ENCODE measurements around the gene GPR137B. TPM values are rescaled to one million over a fixed set of nuclear protein-coding genes. Genes with fewer than 3 reads are reported as not detected.

GPR137B gene
- total and polyA plus RNA-seq, 3 experiments from 2014 or later = 8.3 to 13.0 (median 8.8) TPM

- Mint-ChIP-seq H3K36me3 (peaks cover 0 to 51% (median 14%) of the 10 kb centered on the region in 3 donors), H3K4me1 (no peaks in the 10 kb centered on the region), H3K27ac (peak overlapping the region in 1 of 8 donors; percentile 9), H3K27me3 (no peaks in the 10 kb centered on the region), H3K9me3 (no peaks in the 10 kb centered on the region), H3K4me3 (no peak overlapping the region)
- no peaks in the 10 kb centered on the region for H3K9me3 ChIP-seq (ENCODE audit: low read length)
- H3K27me3 ChIP-seq (ENCODE audit: insufficient read depth, low read length, poor library complexity, severe bottlenecking) = no peaks in the 10 kb centered on the region
- no peak for DNase-seq
- no peak overlapping the region for H3K27ac ChIP-seq (ENCODE audit: low read depth, low read length)
- CTCF ChIA-PET = no interaction called here
- no peak overlapping the region for H3K4me3 ChIP-seq (ENCODE audit: low read length)
- no peaks in the 10 kb centered on the region for H3K4me1 ChIP-seq (ENCODE audit: insufficient read depth, low read length)
- POLR2A ChIA-PET = no interaction called here
- no peaks in the 10 kb centered on the region for H3K36me3 ChIP-seq (ENCODE audit: insufficient read depth, low read length)
These were observed 78.1 kb downstream of the GPR137B start for GRCh38 chr1:236220473-236220872.

DNA sequence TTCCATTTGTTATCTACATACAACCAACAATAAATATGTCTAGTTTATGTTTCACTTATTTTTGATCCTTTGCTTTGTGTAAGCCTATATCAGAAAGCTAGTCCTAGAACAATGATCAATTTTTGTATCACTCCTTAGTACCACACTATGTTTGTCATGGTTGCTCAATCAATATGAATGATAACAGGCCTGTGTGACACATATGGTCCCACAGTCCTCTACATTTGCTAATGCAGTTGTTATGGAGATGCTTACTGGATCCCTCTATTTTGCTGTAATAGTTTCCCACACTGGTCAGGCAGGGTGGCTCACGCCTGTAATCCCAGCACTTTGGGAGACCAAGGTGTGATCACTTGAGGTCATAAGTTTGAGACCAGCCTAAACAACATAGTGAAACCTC, 80.3 kb downstream of the GPR137B start:
- no peak overlapping the region for H3K4me3 ChIP-seq (ENCODE audit: low read length)
- Mint-ChIP-seq H3K4me1 (no peaks in the 10 kb centered on the region), H3K4me3 (no peak overlapping the region), H3K36me3 (peaks cover 0 to 56% (median 10%) of the 10 kb centered on the region in 3 donors), H3K27me3 (no peaks in the 10 kb centered on the region), H3K27ac (peak overlapping the region in 1 of 8 donors; percentile 63), H3K9me3 (no peaks in the 10 kb centered on the region)
- no peaks in the 10 kb centered on the region for H3K36me3 ChIP-seq (ENCODE audit: insufficient read depth, low read length)
- ChIA-PET POLR2A (interaction anchor here (0.6 kb wide), 1 partner anchor 616 kb away, joined by 3 read pairs; no protein-coding TSS in a partner anchor), CTCF (no interaction called here)
- H3K4me1 ChIP-seq (ENCODE audit: insufficient read depth, low read length) = no peaks in the 10 kb centered on the region
- no peak for DNase-seq
- no peaks in the 10 kb centered on the region for H3K27me3 ChIP-seq (ENCODE audit: insufficient read depth, low read length, poor library complexity, severe bottlenecking)
- H3K27ac ChIP-seq (ENCODE audit: low read depth, low read length) = no peak overlapping the region
- H3K9me3 ChIP-seq (ENCODE audit: low read length) = no peaks in the 10 kb centered on the region

DNA sequence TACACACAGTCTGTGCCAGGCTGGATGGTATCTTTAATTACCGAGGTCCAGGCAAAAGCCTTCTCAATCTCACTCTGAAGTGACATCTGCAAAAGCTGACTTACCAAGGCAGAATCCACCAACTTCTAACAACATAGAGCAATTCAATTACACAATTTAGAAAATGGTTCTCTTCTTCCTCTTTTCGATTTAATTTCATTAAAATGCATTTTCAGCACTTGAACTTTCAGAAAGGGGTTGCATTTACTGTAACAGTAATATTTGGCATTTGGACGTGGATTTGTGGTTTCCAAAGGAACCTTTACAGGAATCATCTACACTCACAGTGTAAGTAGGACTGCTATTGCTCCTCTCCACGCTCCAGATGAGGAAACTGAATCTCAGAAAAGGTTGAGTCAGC, 86.1 kb downstream of the GPR137B start:
- no peak overlapping the region for H3K27ac ChIP-seq (ENCODE audit: low read depth, low read length)
- Mint-ChIP-seq H3K4me3 (no peak overlapping the region), H3K4me1 (no peaks in the 10 kb centered on the region), H3K9me3 (no peaks in the 10 kb centered on the region), H3K36me3 (peaks cover 0 to 55% (median 5%) of the 10 kb centered on the region in 3 donors), H3K27me3 (no peaks in the 10 kb centered on the region), H3K27ac (no peak overlapping the region)
- H3K9me3 ChIP-seq (ENCODE audit: low read length) = no peaks in the 10 kb centered on the region
- no peaks in the 10 kb centered on the region for H3K36me3 ChIP-seq (ENCODE audit: insufficient read depth, low read length)
- H3K4me1 ChIP-seq (ENCODE audit: insufficient read depth, low read length) = no peaks in the 10 kb centered on the region
- no peaks in the 10 kb centered on the region for H3K27me3 ChIP-seq (ENCODE audit: insufficient read depth, low read length, poor library complexity, severe bottlenecking)
- no peak for DNase-seq
- ChIA-PET POLR2A (no interaction called here), CTCF (no interaction called here)
- H3K4me3 ChIP-seq (ENCODE audit: low read length) = no peak overlapping the region

DNA sequence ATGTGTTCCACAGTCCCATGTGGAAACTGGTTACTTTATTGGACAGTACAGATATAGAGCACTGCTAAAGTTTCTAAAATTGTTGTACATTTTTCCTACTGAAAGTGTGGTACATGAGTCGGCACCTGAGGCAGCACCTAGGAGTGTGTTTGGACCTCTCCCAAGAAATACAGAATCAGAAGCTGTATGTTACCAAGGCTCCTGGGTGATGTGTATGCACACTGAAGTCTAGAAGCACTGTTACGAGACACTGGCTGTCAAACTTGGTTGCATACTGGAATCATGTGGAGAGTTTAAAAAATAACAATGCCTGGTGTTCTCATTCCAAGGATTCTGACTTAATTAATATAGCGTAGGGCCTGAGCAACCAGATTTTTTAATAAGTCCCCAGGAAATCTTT, 92.8 kb downstream of the GPR137B start:
- H3K9me3 Mint-ChIP-seq = no peaks in the 10 kb centered on the region
- H3K4me1 Mint-ChIP-seq = no peaks in the 10 kb centered on the region
- no peaks in the 10 kb centered on the region for H3K27me3 Mint-ChIP-seq
- H3K27ac Mint-ChIP-seq = no peak overlapping the region
- H3K36me3 ChIP-seq (ENCODE audit: insufficient read depth, low read length) = no peaks in the 10 kb centered on the region
- no peak overlapping the region for H3K4me3 ChIP-seq (ENCODE audit: low read length)
- peaks cover 4 to 48% (median 8%) of the 10 kb centered on the region in 3 donors for H3K36me3 Mint-ChIP-seq
- H3K4me3 Mint-ChIP-seq = no peak overlapping the region
- H3K27me3 ChIP-seq (ENCODE audit: insufficient read depth, low read length, poor library complexity, severe bottlenecking) = no peaks in the 10 kb centered on the region
- no peaks in the 10 kb centered on the region for H3K9me3 ChIP-seq (ENCODE audit: low read length)
- H3K4me1 ChIP-seq (ENCODE audit: insufficient read depth, low read length) = no peaks in the 10 kb centered on the region
- no peak for DNase-seq
- no peak overlapping the region for H3K27ac ChIP-seq (ENCODE audit: low read depth, low read length)
- POLR2A ChIA-PET = no interaction called here
- CTCF ChIA-PET = no interaction called here

DNA sequence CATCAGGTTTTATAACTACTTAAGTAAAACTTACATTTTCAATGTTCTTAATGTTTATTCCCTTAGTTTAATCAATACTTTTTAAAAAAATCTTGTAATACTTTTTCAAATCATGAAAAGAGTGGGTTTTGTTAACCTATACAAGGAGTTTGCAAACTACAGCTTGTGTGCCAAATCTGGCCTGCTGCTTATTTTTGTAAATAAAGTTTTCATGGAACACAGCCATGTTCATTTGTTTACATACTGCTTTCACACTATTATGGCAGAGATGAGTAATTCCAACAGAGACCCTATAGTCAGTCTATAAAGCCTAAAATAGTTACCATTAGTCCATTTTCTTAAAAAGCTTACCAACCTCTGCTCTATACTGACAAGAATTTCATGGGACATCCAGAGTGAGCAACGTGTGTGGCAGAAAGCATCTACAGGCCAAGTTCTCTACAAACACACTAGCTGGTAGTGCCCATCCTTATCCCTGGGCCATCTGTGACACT, 96.8 kb downstream of the GPR137B start:
- Histone ChIP-seq H3K4me1 (ENCODE audit: insufficient read depth, low read length) (no peaks in the 10 kb centered on the region), H3K9me3 (ENCODE audit: low read length) (no peaks in the 10 kb centered on the region), H3K36me3 (ENCODE audit: insufficient read depth, low read length) (no peaks in the 10 kb centered on the region), H3K27me3 (ENCODE audit: insufficient read depth, low read length, poor library complexity, severe bottlenecking) (no peaks in the 10 kb centered on the region), H3K27ac (ENCODE audit: low read depth, low read length) (no peak overlapping the region), H3K4me3 (ENCODE audit: low read length) (no peak overlapping the region)
- no peak overlapping the region for H3K27ac Mint-ChIP-seq
- H3K27me3 Mint-ChIP-seq = no peaks in the 10 kb centered on the region
- H3K9me3 Mint-ChIP-seq = no peaks in the 10 kb centered on the region
- H3K4me3 Mint-ChIP-seq = no peak overlapping the region
- H3K36me3 Mint-ChIP-seq = peaks cover 4 to 48% (median 15%) of the 10 kb centered on the region in 3 donors
- POLR2A ChIA-PET = interaction anchor here (0.6 kb wide), 1 partner anchor 358 kb away, joined by 3 read pairs; no protein-coding TSS in a partner anchor
- no peak for DNase-seq
- no peaks in the 10 kb centered on the region for H3K4me1 Mint-ChIP-seq
- CTCF ChIA-PET = no interaction called here

- no peak overlapping the region for H3K27ac ChIP-seq (ENCODE audit: low read depth, low read length)
- ChIA-PET POLR2A (no interaction called here), CTCF (interaction anchor here (1.1 kb wide), 1 partner anchor 10 kb away, joined by 4 read pairs; no protein-coding TSS in a partner anchor)
- no peak overlapping the region for H3K4me3 ChIP-seq (ENCODE audit: low read length)
- no peaks in the 10 kb centered on the region for H3K36me3 ChIP-seq (ENCODE audit: insufficient read depth, low read length)
- Mint-ChIP-seq H3K4me3 (no peak overlapping the region), H3K36me3 (peaks cover 4 to 41% (median 9%) of the 10 kb centered on the region in 3 donors), H3K4me1 (no peaks in the 10 kb centered on the region), H3K27me3 (no peaks in the 10 kb centered on the region), H3K27ac (no peak overlapping the region), H3K9me3 (no peaks in the 10 kb centered on the region)
- H3K9me3 ChIP-seq (ENCODE audit: low read length) = no peaks in the 10 kb centered on the region
- DNase-seq = no peak
- no peaks in the 10 kb centered on the region for H3K4me1 ChIP-seq (ENCODE audit: insufficient read depth, low read length)
- H3K27me3 ChIP-seq (ENCODE audit: insufficient read depth, low read length, poor library complexity, severe bottlenecking) = no peaks in the 10 kb centered on the region
These were observed 98.3 kb downstream of the GPR137B start for GRCh38 chr1:236240675-236241074.

DNA sequence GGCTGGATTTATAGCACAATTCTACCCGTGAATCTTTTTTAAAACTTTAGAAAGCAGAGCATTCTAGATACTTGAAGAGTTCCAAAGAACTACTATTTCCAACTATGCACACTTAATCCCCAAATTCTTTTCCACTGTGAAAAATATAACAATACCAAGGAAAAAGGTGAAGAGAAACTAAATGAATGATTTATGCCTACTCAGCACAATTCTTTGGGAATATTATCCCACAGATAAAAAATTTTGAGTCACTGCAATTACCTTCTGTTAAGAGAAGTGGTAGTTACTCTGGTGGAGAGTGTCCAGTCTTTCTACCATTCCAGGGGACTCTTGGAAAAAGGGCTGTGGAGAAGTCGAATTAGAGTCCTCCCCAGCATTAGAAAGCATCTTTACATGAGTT, 100.2 kb downstream of the GPR137B start:
- ChIA-PET CTCF (no interaction called here), POLR2A (no interaction called here)

DNA sequence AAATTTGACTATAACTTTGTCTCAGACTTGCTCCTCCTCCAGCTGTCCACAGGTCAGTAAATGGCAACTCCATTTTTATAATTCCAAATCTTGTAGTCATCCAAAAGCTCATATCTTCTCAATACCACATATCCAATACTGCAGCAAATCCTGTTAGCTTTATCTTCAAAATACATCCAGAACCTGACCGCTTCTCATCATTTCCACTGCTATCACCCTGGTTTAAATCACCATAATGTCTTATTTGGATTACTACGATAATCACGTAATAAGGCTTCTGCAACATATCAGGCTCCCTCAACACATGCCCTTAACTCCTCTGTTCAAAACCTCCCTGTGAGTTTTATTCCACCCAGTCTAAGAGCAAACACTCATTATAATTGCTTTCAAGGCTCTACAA, 104.9 kb downstream of the GPR137B start:
- Histone ChIP-seq H3K4me1 (ENCODE audit: insufficient read depth, low read length) (no peaks in the 10 kb centered on the region), H3K36me3 (ENCODE audit: insufficient read depth, low read length) (no peaks in the 10 kb centered on the region), H3K27me3 (ENCODE audit: insufficient read depth, low read length, poor library complexity, severe bottlenecking) (no peaks in the 10 kb centered on the region), H3K4me3 (ENCODE audit: low read length) (no peak overlapping the region), H3K9me3 (ENCODE audit: low read length) (no peaks in the 10 kb centered on the region), H3K27ac (ENCODE audit: low read depth, low read length) (no peak overlapping the region)
- no peaks in the 10 kb centered on the region for H3K9me3 Mint-ChIP-seq
- H3K36me3 Mint-ChIP-seq = peaks cover 11 to 45% (median 24%) of the 10 kb centered on the region in 3 donors
- H3K4me1 Mint-ChIP-seq = no peaks in the 10 kb centered on the region
- CTCF ChIA-PET = no interaction called here
- no peak overlapping the region for H3K27ac Mint-ChIP-seq
- H3K27me3 Mint-ChIP-seq = no peaks in the 10 kb centered on the region
- no peak overlapping the region for H3K4me3 Mint-ChIP-seq
- DNase-seq = no peak
- POLR2A ChIA-PET = no interaction called here

More for the DNA sequence above, 100.2 kb downstream of the GPR137B start:
- Histone ChIP-seq H3K9me3 (ENCODE audit: low read length) (no peaks in the 10 kb centered on the region), H3K4me1 (ENCODE audit: insufficient read depth, low read length) (no peaks in the 10 kb centered on the region), H3K4me3 (ENCODE audit: low read length) (no peak overlapping the region), H3K27me3 (ENCODE audit: insufficient read depth, low read length, poor library complexity, severe bottlenecking) (no peaks in the 10 kb centered on the region), H3K27ac (ENCODE audit: low read depth, low read length) (no peak overlapping the region), H3K36me3 (ENCODE audit: insufficient read depth, low read length) (no peaks in the 10 kb centered on the region)
- H3K36me3 Mint-ChIP-seq = peaks cover 2 to 40% (median 15%) of the 10 kb centered on the region in 3 donors
- H3K27ac Mint-ChIP-seq = peak overlapping the region in 1 of 8 donors; percentile 21
- no peak for DNase-seq
- H3K4me1 Mint-ChIP-seq = no peaks in the 10 kb centered on the region
- no peaks in the 10 kb centered on the region for H3K9me3 Mint-ChIP-seq
- H3K4me3 Mint-ChIP-seq = no peak overlapping the region
- no peaks in the 10 kb centered on the region for H3K27me3 Mint-ChIP-seq

All from CD8-positive, alpha-beta memory T cell (primary cell).